CD14-positive monocyte (primary cell): ENCODE measurements around the gene ZNF474. TPM values are rescaled to one million over a fixed set of nuclear protein-coding genes. Genes with fewer than 3 reads are reported as not detected.

Source experiments
- DNase-seq, 3 donors: peaks; one replicate each; pipeline ENCODE4 v3.0.0-alpha.2; 2011 to 2022
- H2AFZ ChIP-seq: 2 replicates; pipeline ENCODE4 v1.6.0; 2012; ENCODE audit warnings: mild to moderate bottlenecking, low read depth, low read length, inconsistent platforms; ENCODE audit not compliant: insufficient read depth, poor library complexity, severe bottlenecking
- H3K27ac ChIP-seq, 2 donors: 1 replicate in 1 of 2; 2 replicates in 1 of 2; pipeline ENCODE4 v1.5.1; 2012 to 2013; ENCODE audit warnings: low read length in 2 of 2, control low read depth in 1 of 2, inconsistent platforms in 1 of 2, low read depth in 1 of 2, mild to moderate bottlenecking in 1 of 2
- H3K27me3 ChIP-seq, 2 donors: one replicate each; pipeline versions ENCODE4 v1.6.0 to v1.6.1; 2011 to 2013; ENCODE audit warnings: low read length in 2 of 2; ENCODE audit not compliant: control insufficient read depth in 2 of 2, insufficient read depth in 2 of 2
- H3K36me3 ChIP-seq, 2 donors: replicated peaks in 1 of 2; 1 replicate in 1 of 2; 2 replicates in 1 of 2; pipeline versions ENCODE4 v1.5.1 to v1.6.1; 2012 to 2013; ENCODE audit warnings: low read length in 2 of 2, control low read depth in 1 of 2, inconsistent platforms in 1 of 2, mild to moderate bottlenecking in 1 of 2; ENCODE audit not compliant: insufficient read depth in 2 of 2, control insufficient read depth in 1 of 2
- H3K4me1 ChIP-seq, 2 donors: 1 replicate in 1 of 2; 2 replicates in 1 of 2; pipeline versions ENCODE4 v1.5.1 to v1.6.1; 2012 to 2013; ENCODE audit warnings: low read length in 2 of 2, control low read depth in 1 of 2, inconsistent platforms in 1 of 2, mild to moderate bottlenecking in 1 of 2, moderate library complexity in 1 of 2; ENCODE audit not compliant: insufficient read depth in 2 of 2, control insufficient read depth in 1 of 2
- H3K4me2 ChIP-seq: replicated peaks from 2 replicates; pipeline ENCODE3; 2012; ENCODE audit warnings: low read length, moderate library complexity, mild to moderate bottlenecking; ENCODE audit not compliant: poor library complexity, severe bottlenecking; ENCODE audit errors: extremely low read depth
- H3K4me3 ChIP-seq, 3 experiments: fragments of 200-600 bp in 1 of 3; sonication (generic) in 1 of 3; replicated peaks in 1 of 3; 1 replicate in 2 of 3; 2 replicates in 1 of 3; pipeline ENCODE4 v1.5.1; 2011 to 2013; ENCODE audit warnings: low read length in 3 of 3, mild to moderate bottlenecking in 3 of 3, control low read depth in 2 of 3, low read depth in 2 of 3, inconsistent platforms in 1 of 3, moderate library complexity in 1 of 3
- H3K79me2 ChIP-seq: 2 replicates; pipeline ENCODE4 v1.6.0; 2012; ENCODE audit warnings: mild to moderate bottlenecking, control low read depth, inconsistent platforms, low read length, moderate library complexity; ENCODE audit not compliant: insufficient read depth
- H3K9ac ChIP-seq: 2 replicates; pipeline ENCODE4 v1.6.0; 2017; ENCODE audit warnings: low read length, mild to moderate bottlenecking; ENCODE audit not compliant: insufficient read depth, poor library complexity, severe bottlenecking
- H3K9me3 ChIP-seq, 2 donors: replicated peaks in 1 of 2; 1 replicate in 1 of 2; 2 replicates in 1 of 2; pipeline versions ENCODE4 v1.5.1 to v1.6.1; 2012 to 2013; ENCODE audit warnings: low read length in 2 of 2, control low read depth in 1 of 2; ENCODE audit not compliant: control insufficient read depth in 1 of 2, insufficient read depth in 1 of 2
- H4K20me1 ChIP-seq: 2 replicates; pipeline ENCODE4 v1.6.0; 2012; ENCODE audit warnings: mild to moderate bottlenecking, low read length, control low read depth, moderate library complexity; ENCODE audit not compliant: insufficient read depth
- H3K27ac Mint-ChIP-seq, 7 donors: one replicate each; pipeline ENCODE4 v1.8.0; 2020; ENCODE audit warnings: mild to moderate bottlenecking in 7 of 7, mixed read lengths in 7 of 7, moderate library complexity in 6 of 7, inconsistent platforms in 2 of 7
- H3K27me3 Mint-ChIP-seq, 3 donors: one replicate each; pipeline ENCODE4 v1.8.0; 2021 to 2022; ENCODE audit warnings: low read depth in 3 of 3, mild to moderate bottlenecking in 3 of 3, mixed read lengths in 3 of 3, moderate library complexity in 3 of 3, inconsistent platforms in 1 of 3
- H3K36me3 Mint-ChIP-seq, 2 donors: one replicate each; pipeline ENCODE4 v1.8.0; 2020; ENCODE audit warnings: mixed read lengths in 2 of 2, inconsistent platforms in 1 of 2, mild to moderate bottlenecking in 1 of 2
- H3K4me1 Mint-ChIP-seq: one replicate; pipeline ENCODE4 v1.8.0; 2020; ENCODE audit warnings: mild to moderate bottlenecking, mixed read lengths
- H3K4me3 Mint-ChIP-seq, 2 donors: one replicate each; pipeline ENCODE4 v1.8.0; 2020; ENCODE audit warnings: mild to moderate bottlenecking in 2 of 2, mixed read lengths in 2 of 2, moderate library complexity in 1 of 2
- H3K9me3 Mint-ChIP-seq, 7 donors: one replicate each; pipeline ENCODE4 v1.8.0; 2020 to 2022; ENCODE audit warnings: mixed read lengths in 7 of 7, mild to moderate bottlenecking in 6 of 7, moderate library complexity in 6 of 7, inconsistent platforms in 2 of 7
- CTCF ChIP-seq: fragments of 200-600 bp; IDR thresholded peaks from one replicate; pipeline ENCODE4 v1.8.0; 2022; ENCODE audit warnings: antibody characterized with exemption, mild to moderate bottlenecking
- WGBS: methylation state at CpG from one replicate; pipeline ENCODE4 v1.1.5; 2013; ENCODE audit warnings: missing lambda C conversion rate; ENCODE audit not compliant: insufficient coverage; 5-methylcytosine and 5-hydroxymethylcytosine counted together
- intact Hi-C, 2 donors: fragments of 100-400 bp; cut with micrococcal nuclease; formaldehyde crosslinking; loops; one replicate each; pipeline versions ENCODE4 v1.15.0 to v1.15.1; 2023
- polyA plus RNA-seq, 3 donors: library from polyadenylated mRNA; depleted of rRNA in 1 of 3; unstranded in 2 of 3; stranded (reverse) in 1 of 3; fragments of 300-500 nt in 2 of 3; fragments of >200 nt in 1 of 3; fragmentation: Illumina TruSeq in 2 of 3; gene quantifications; 1 replicate in 2 of 3; 2 replicates in 1 of 3; pipeline ENCODE4 v1.2.3, GENCODE V29; 2012 to 2021

ZNF474 gene
- polyA plus RNA-seq, 3 donors = 0.09 TPM; not detected in 2

- no peaks in the 10 kb centered on the region for H3K9me3 ChIP-seq
- no peak overlapping the region for H3K4me2 ChIP-seq
- H3K27ac ChIP-seq = no peak overlapping the region
- no peaks in the 10 kb centered on the region for H3K36me3 ChIP-seq
- Mint-ChIP-seq H3K4me3 (no peak overlapping the region), H3K27me3 (peaks cover 0 to 5% (median 0%) of the 10 kb centered on the region in 3 donors), H3K27ac (no peak overlapping the region), H3K9me3 (no peaks in the 10 kb centered on the region), H3K36me3 (no peaks in the 10 kb centered on the region), H3K4me1 (no peaks in the 10 kb centered on the region)
- intact Hi-C loops = no loop called here
- H2AFZ ChIP-seq = no peak overlapping the region
- H4K20me1 ChIP-seq = no peaks in the 10 kb centered on the region
- no peak overlapping the region for H3K4me3 ChIP-seq
- no peak for DNase-seq
- H3K9ac ChIP-seq = no peak overlapping the region
- WGBS = 0% methylated on average over 1 of the region's 2 CpGs
- H3K79me2 ChIP-seq = no peaks in the 10 kb centered on the region
- no peak for TF ChIP-seq CTCF
- H3K27me3 ChIP-seq = no peaks in the 10 kb centered on the region
- no peaks in the 10 kb centered on the region for H3K4me1 ChIP-seq
Observed at GRCh38 chr5:122126177-122126755, 3.1 kb upstream of the ZNF474 start.

GRCh38 chr5:122126756-122127321 is 2.5 kb upstream of the ZNF474 start:
- no peaks in the 10 kb centered on the region for H3K4me1 Mint-ChIP-seq
- WGBS = 71% methylated on average over 9 of the region's 10 CpGs
- no peaks in the 10 kb centered on the region for H3K9me3 Mint-ChIP-seq
- H3K4me3 ChIP-seq = no peak overlapping the region
- no peak overlapping the region for H3K27ac ChIP-seq
- no peak overlapping the region for H3K4me3 Mint-ChIP-seq
- H3K4me1 ChIP-seq = no peaks in the 10 kb centered on the region
- H4K20me1 ChIP-seq = no peaks in the 10 kb centered on the region
- peaks cover 0 to 5% (median 0%) of the 10 kb centered on the region in 3 donors for H3K27me3 Mint-ChIP-seq
- no peak for DNase-seq
- no peaks in the 10 kb centered on the region for H3K9me3 ChIP-seq
- H3K79me2 ChIP-seq = no peaks in the 10 kb centered on the region
- no peak overlapping the region for H3K4me2 ChIP-seq
- H3K27ac Mint-ChIP-seq = no peak overlapping the region
- no peaks in the 10 kb centered on the region for H3K36me3 ChIP-seq
- TF ChIP-seq CTCF = no peak
- H3K9ac ChIP-seq = no peak overlapping the region
- no peaks in the 10 kb centered on the region for H3K27me3 ChIP-seq
- no peaks in the 10 kb centered on the region for H3K36me3 Mint-ChIP-seq
- intact Hi-C loops = no loop called here
- no peak overlapping the region for H2AFZ ChIP-seq
